GM12878 (cell line): ENCODE results near the gene SPATS2L. TPM values are rescaled to one million over a fixed set of nuclear protein-coding genes. Genes with fewer than 3 reads are reported as not detected.

Source experiments
- ATAC-seq: fragments of 200-7000 bp; cut with Tn5 transposase; 3 replicates; pipeline ENCODE4 v1.9.1; 2020; ENCODE audit warnings: mild to moderate bottlenecking, moderate library complexity
- BruUV-seq: library from RNA; stranded (reverse); fragments of 400-500 nt; replicated peaks from 2 replicates; lab custom pipeline; 2021; lab: Mats Ljungman, UMichigan
- CTCF ChIA-PET: fragments of 300-600 bp; sonication (Branson Sonifier 250); formaldehyde crosslinking; extraction: SDS; loops from one replicate; lab custom pipeline; 2021; ENCODE audit warnings: inconsistent platforms; lab: Yijun Ruan, JAX
- POLR2A ChIA-PET: fragments of 350-600 bp; formaldehyde crosslinking; extraction: SDS; loops from one replicate; lab custom pipeline; 2021; ENCODE audit warnings: inconsistent platforms; lab: Charles Lee
- RAD21 ChIA-PET: fragments of 300-600 bp; sonication (Branson Sonifier 250); formaldehyde crosslinking; loops from one replicate; lab custom pipeline; 2023; ENCODE audit warnings: antibody characterized with exemption; ENCODE audit not compliant: unreplicated experiment; lab: Charles Lee
- SMC1A ChIA-PET: fragments of 300-600 bp; sonication (Branson Sonifier 250); formaldehyde crosslinking; loops from one replicate; lab custom pipeline; 2023; ENCODE audit not compliant: unreplicated experiment, uncharacterized antibody; lab: Charles Lee
- DNase-seq: peaks from one replicate; pipeline ENCODE4 v3.0.0-alpha.2; 2011; ENCODE audit warnings: low read depth, low spot score
- FAIRE-seq: peaks from 3 replicates; lab custom pipeline; 2011; peaks lifted over from hg19 to GRCh38; lab: Jason Lieb, UNC
- H2AFZ ChIP-seq: 2 replicates; pipeline ENCODE4 v1.6.0; 2011; ENCODE audit warnings: low read depth, low read length, control low read depth; ENCODE audit not compliant: control insufficient read depth
- H3K27ac ChIP-seq: 2 replicates; pipeline ENCODE4 v1.5.1; 2011; ENCODE audit warnings: control low read depth; ENCODE audit not compliant: control insufficient read depth, insufficient read depth
- H3K27me3 ChIP-seq, 2 experiments: replicated peaks in 1 of 2; 2 replicates each; pipeline versions ENCODE4 v1.6.0 to v1.6.1; 2011; ENCODE audit warnings: low read length in 1 of 2; ENCODE audit not compliant: control insufficient read depth in 2 of 2, insufficient read depth in 2 of 2
- H3K36me3 ChIP-seq, 2 experiments: 2 replicates each; pipeline ENCODE4 v1.5.1; 2011; ENCODE audit warnings: low read length in 1 of 2; ENCODE audit not compliant: control insufficient read depth in 2 of 2, insufficient read depth in 2 of 2
- H3K4me1 ChIP-seq: 2 replicates; pipeline ENCODE4 v1.6.1; 2011; ENCODE audit warnings: mild to moderate bottlenecking, low read length, moderate library complexity, mixed read lengths; ENCODE audit not compliant: control insufficient read depth, insufficient read depth
- H3K4me2 ChIP-seq: 2 replicates; pipeline ENCODE4 v1.6.0; 2011; ENCODE audit warnings: control low read depth; ENCODE audit not compliant: control insufficient read depth, insufficient read depth
- H3K4me3 ChIP-seq: fragments of 200-600 bp; sonication (generic); 2 replicates; pipeline ENCODE4 v1.5.1; 2016
- H3K79me2 ChIP-seq: 2 replicates; pipeline ENCODE4 v1.6.0; 2011; ENCODE audit warnings: low read length; ENCODE audit not compliant: control insufficient read depth, insufficient read depth
- H3K9ac ChIP-seq: 2 replicates; pipeline ENCODE4 v1.8.0; 2011; ENCODE audit warnings: low read length, control low read depth, mixed read lengths; ENCODE audit not compliant: control insufficient read depth, insufficient read depth
- H3K9me3 ChIP-seq: replicated peaks from 3 replicates; pipeline ENCODE4 v1.5.1; 2011; ENCODE audit warnings: mild to moderate bottlenecking, low read length; ENCODE audit not compliant: control insufficient read depth, insufficient read depth
- H4K20me1 ChIP-seq: 2 replicates; pipeline ENCODE4 v1.6.0; 2011; ENCODE audit not compliant: control insufficient read depth, insufficient read depth
- PBX3 ChIP-seq: IDR thresholded peaks from 2 replicates; pipeline ENCODE4 v1.6.1; 2011; ENCODE audit warnings: mild to moderate bottlenecking, low read depth, low read length, moderate library complexity; ENCODE audit not compliant: insufficient replicate concordance
- ZBTB11 ChIP-seq: fragments of 450-650 bp; formaldehyde crosslinking; IDR thresholded peaks from 2 replicates; pipeline ENCODE4 v1.5.0; 2022; ENCODE audit warnings: mild to moderate bottlenecking, missing genetic modification characterization
- WGBS: methylation state at CpG from one replicate; pipeline ENCODE4 v1.1.6; 2016; ENCODE audit warnings: low lambda C conversion rate; ENCODE audit not compliant: insufficient replicate concordance, insufficient coverage; ENCODE audit errors: missing lambda C conversion rate; 5-methylcytosine and 5-hydroxymethylcytosine counted together
- in situ Hi-C: fragments of 300-500 bp; cut with MboI; formaldehyde crosslinking; loops from 9 replicates; pipeline ENCODE4 v1.14.3; 2018; ENCODE audit warnings: mixed read lengths
- intact Hi-C: fragments of 100-400 bp; cut with micrococcal nuclease; formaldehyde crosslinking; loops from one replicate; pipeline ENCODE4 v1.14.2; 2022; ENCODE audit not compliant: unreplicated experiment
- polyA plus RNA-seq, 11 experiments: library from polyadenylated mRNA; depleted of rRNA in 4 of 11; unstranded in 6 of 11; stranded (reverse) in 5 of 11; fragments of >200 nt; fragmentation: Nextera tagmentation in 4 of 11; fragmentation: Illumina TruSeq in 1 of 11; extraction: Ambion mirVana in 4 of 11; extraction: Trizol in 1 of 11; gene quantifications; 1 replicate in 1 of 11; 2 replicates in 10 of 11; pipeline versions ENCODE4 v1.2.1 to v1.2.3, GENCODE V29; 2011 to 2016; ENCODE audit warnings: inconsistent platforms in 2 of 11, missing spikeins in 2 of 11, low read depth in 1 of 11
- total RNA-seq, 4 experiments: library from RNA; depleted of rRNA in 3 of 4; stranded (reverse); fragments of >200 nt in 3 of 4; fragmentation: Illumina TruSeq in 1 of 4; extraction: Trizol in 1 of 4; gene quantifications; 2 replicates each; pipeline versions ENCODE4 v1.2.1 to v1.2.3, GENCODE V29; 2013 to 2021

The SPATS2L gene
- total and polyA plus RNA-seq, 10 of the 15 experiments (the other 5 are each of a cell fraction or from before 2014, with no cell fraction given), result 5.2 to 30.0 (median 20.1) TPM

GRCh38 chr2:200360364-200360763 is 53.9 kb downstream of the SPATS2L start:
- 79% methylated on average over 5 of the region's 5 CpGs for WGBS
- H2AFZ ChIP-seq, result no peak overlapping the region
- ATAC-seq, result no peak
- no peak overlapping the region for H3K4me3 ChIP-seq
- DNase-seq, result no peak
- no peaks in the 10 kb centered on the region for H3K36me3 ChIP-seq
- no peaks in the 10 kb centered on the region for H3K4me1 ChIP-seq
- no peaks in the 10 kb centered on the region for H3K79me2 ChIP-seq
- H3K9me3 ChIP-seq, result no peaks in the 10 kb centered on the region
- no peaks in the 10 kb centered on the region for H3K27me3 ChIP-seq
- intact Hi-C loops (no loop called here), in situ Hi-C loops (no loop called here)
- H3K4me2 ChIP-seq, result no peak overlapping the region
- no peak overlapping the region for H3K27ac ChIP-seq
- RAD21 ChIA-PET, result no interaction called here
- no peak overlapping the region for H3K9ac ChIP-seq
- no peak for FAIRE-seq
- no peaks in the 10 kb centered on the region for H4K20me1 ChIP-seq
- TF ChIP-seq PBX3, result no peak
- TF ChIP-seq ZBTB11 (CRISPR knock-in tag), result no peak
- CTCF ChIA-PET, result interaction anchor here (0.7 to 1.0 kb wide), 2 partner anchors 13 to 122 kb away, joined by 3 read pairs; no protein-coding TSS in a partner anchor
- SMC1A ChIA-PET, result interaction anchor here (1.1 to 1.3 kb wide), 2 partner anchors 11 to 95 kb away, joined by 3 to 9 read pairs; no protein-coding TSS in a partner anchor
- POLR2A ChIA-PET, result interaction anchor here (1.4 kb wide), 1 partner anchor 13 kb away, joined by 8 read pairs; no protein-coding TSS in a partner anchor
- BruUV-seq, result no TSS peak
